H9 (cell line): ENCODE results near the gene MGMT. TPM values are rescaled to one million over a fixed set of nuclear protein-coding genes. Genes with fewer than 3 reads are reported as not detected.

Experiments used
- DNase-seq: peaks from one replicate; pipeline ENCODE4 v3.0.0-alpha.2; 2017
- H2AFZ ChIP-seq: one replicate; pipeline ENCODE4 v1.6.1; 2013; ENCODE audit warnings: mild to moderate bottlenecking, low read length, control low read depth, moderate library complexity
- H2AK5ac ChIP-seq: 2 replicates; pipeline ENCODE4 v1.6.1; 2013; ENCODE audit warnings: low read length, control low read depth, mixed read lengths; ENCODE audit not compliant: insufficient read length
- H2BK120ac ChIP-seq: one replicate; pipeline ENCODE4 v1.6.1; 2013; ENCODE audit warnings: low read depth, mild to moderate bottlenecking, low read length, control low read depth, inconsistent platforms; ENCODE audit not compliant: poor library complexity, severe bottlenecking
- H2BK12ac ChIP-seq: 2 replicates; pipeline ENCODE4 v1.6.1; 2013; ENCODE audit warnings: low read length, control low read depth, mixed read lengths, low read depth; ENCODE audit not compliant: insufficient read length
- H2BK15ac ChIP-seq: 2 replicates; pipeline ENCODE4 v1.6.1; 2013; ENCODE audit warnings: low read depth, low read length, control low read depth
- H2BK20ac ChIP-seq: one replicate; pipeline ENCODE4 v1.6.1; 2013; ENCODE audit warnings: low read depth, mild to moderate bottlenecking, low read length, control low read depth, inconsistent platforms; ENCODE audit not compliant: poor library complexity, severe bottlenecking
- H2BK5ac ChIP-seq: 2 replicates; pipeline ENCODE4 v1.6.1; 2013; ENCODE audit warnings: low read length, control low read depth, mixed read lengths; ENCODE audit not compliant: insufficient read length
- H3K14ac ChIP-seq: 2 replicates; pipeline ENCODE4 v1.6.1; 2013; ENCODE audit warnings: low read length, control low read depth; ENCODE audit not compliant: insufficient read depth
- H3K18ac ChIP-seq: 2 replicates; pipeline ENCODE4 v1.6.1; 2013; ENCODE audit warnings: low read depth, mild to moderate bottlenecking, mixed read lengths, low read length, control low read depth; ENCODE audit not compliant: insufficient read length
- H3K23ac ChIP-seq: 2 replicates; pipeline ENCODE4 v1.6.1; 2013; ENCODE audit warnings: low read length, control low read depth, mixed read lengths, low read depth; ENCODE audit not compliant: insufficient read length
- H3K23me2 ChIP-seq: 2 replicates; pipeline ENCODE4 v1.6.1; 2013; ENCODE audit warnings: low read depth, mild to moderate bottlenecking, mixed read lengths, low read length, control low read depth; ENCODE audit not compliant: insufficient read length, poor library complexity, severe bottlenecking
- H3K27ac ChIP-seq: 2 replicates; pipeline ENCODE4 v1.5.1; 2013; ENCODE audit warnings: low read length, control low read depth, mixed read lengths, low read depth; ENCODE audit not compliant: insufficient read length
- H3K27me3 ChIP-seq: 2 replicates; pipeline ENCODE4 v1.6.1; 2013; ENCODE audit warnings: low read length, control low read depth, inconsistent platforms; ENCODE audit not compliant: insufficient read depth
- H3K4ac ChIP-seq: 2 replicates; pipeline ENCODE4 v1.6.1; 2013; ENCODE audit warnings: low read depth, mild to moderate bottlenecking, control low read depth, inconsistent platforms, low read length, moderate library complexity
- H3K4me1 ChIP-seq: 2 replicates; pipeline ENCODE4 v1.6.1; 2013; ENCODE audit warnings: low read length, control low read depth, inconsistent platforms; ENCODE audit not compliant: insufficient read depth
- H3K4me2 ChIP-seq: 2 replicates; pipeline ENCODE4 v1.6.1; 2013; ENCODE audit warnings: low read length, control low read depth, mixed read lengths; ENCODE audit not compliant: insufficient read length, insufficient read depth
- H3K56ac ChIP-seq: 2 replicates; pipeline ENCODE4 v1.6.1; 2013; ENCODE audit warnings: low read depth, mild to moderate bottlenecking, mixed read lengths, low read length, control low read depth; ENCODE audit not compliant: insufficient read length
- H3K79me1 ChIP-seq: 2 replicates; pipeline ENCODE4 v1.6.1; 2013; ENCODE audit warnings: low read depth, mild to moderate bottlenecking, moderate library complexity, low read length, control low read depth, inconsistent platforms; ENCODE audit not compliant: insufficient read depth, poor library complexity, severe bottlenecking
- H3K79me2 ChIP-seq: 2 replicates; pipeline ENCODE4 v1.6.1; 2013; ENCODE audit warnings: low read length, control low read depth, inconsistent platforms; ENCODE audit not compliant: insufficient read depth
- H3K9ac ChIP-seq: 2 replicates; pipeline ENCODE4 v1.6.1; 2013; ENCODE audit warnings: low read length, control low read depth, mixed read lengths; ENCODE audit not compliant: insufficient read length; ENCODE audit errors: extremely low read depth
- H3K9me3 ChIP-seq: one replicate; pipeline ENCODE4 v1.6.1; 2013; ENCODE audit warnings: low read depth, low read length, inconsistent platforms; ENCODE audit not compliant: control insufficient read depth
- H3T11ph ChIP-seq: one replicate; pipeline ENCODE4 v1.6.1; 2013; ENCODE audit warnings: mild to moderate bottlenecking, low read length, control low read depth, inconsistent platforms
- H4K20me1 ChIP-seq: one replicate; pipeline ENCODE4 v1.6.1; 2013; ENCODE audit not compliant: control insufficient read depth, insufficient read length, insufficient read depth
- H4K5ac ChIP-seq: 2 replicates; pipeline ENCODE4 v1.6.1; 2013; ENCODE audit warnings: low read depth, mild to moderate bottlenecking, mixed read lengths, low read length, control low read depth; ENCODE audit not compliant: insufficient read length
- H4K8ac ChIP-seq: replicated peaks from 2 replicates; pipeline ENCODE4 v1.6.1; 2013; ENCODE audit warnings: low read length, control low read depth, mixed read lengths, low read depth; ENCODE audit not compliant: insufficient read length
- H4K91ac ChIP-seq: 2 replicates; pipeline ENCODE4 v1.6.1; 2013; ENCODE audit warnings: low read depth, mild to moderate bottlenecking, moderate library complexity, mixed read lengths, low read length, control low read depth; ENCODE audit not compliant: insufficient read length
- H3K27ac Mint-ChIP-seq, 3 experiments: 2 replicates in 2 of 3; 3 replicates in 1 of 3; pipeline ENCODE4 v1.8.0; 2020 to 2021; ENCODE audit warnings: mixed read lengths in 3 of 3, mild to moderate bottlenecking in 1 of 3, moderate library complexity in 1 of 3
- H3K27me3 Mint-ChIP-seq: 2 replicates; pipeline ENCODE4 v1.8.0; 2021; ENCODE audit warnings: low read depth, mild to moderate bottlenecking, moderate library complexity, mixed read lengths
- H3K36me3 Mint-ChIP-seq, 3 experiments: 2 replicates in 2 of 3; 3 replicates in 1 of 3; pipeline ENCODE4 v1.8.0; 2020 to 2021; ENCODE audit warnings: low read depth in 3 of 3, mixed read lengths in 3 of 3; ENCODE audit not compliant: insufficient read depth in 1 of 3
- H3K4me1 Mint-ChIP-seq, 2 experiments: 2 replicates each; pipeline ENCODE4 v1.8.0; 2020; ENCODE audit warnings: mixed read lengths in 2 of 2
- H3K4me3 Mint-ChIP-seq, 2 experiments: 2 replicates in 1 of 2; 3 replicates in 1 of 2; pipeline ENCODE4 v1.8.0; 2020 to 2021; ENCODE audit warnings: mild to moderate bottlenecking in 2 of 2, mixed read lengths in 2 of 2, moderate library complexity in 1 of 2
- H3K9me3 Mint-ChIP-seq, 2 experiments: 2 replicates in 1 of 2; 3 replicates in 1 of 2; pipeline ENCODE4 v1.8.0; 2020; ENCODE audit warnings: mild to moderate bottlenecking in 2 of 2, mixed read lengths in 2 of 2, moderate library complexity in 1 of 2
- WGBS: extraction: QIAGEN DNeasy Blood & Tissue Kit; methylation state at CpG from one replicate; pipeline ENCODE4 v1.1.7; 2013; ENCODE audit warnings: missing lambda C conversion rate, low lambda C conversion rate, mixed read lengths; ENCODE audit not compliant: insufficient read length; ENCODE audit errors: extremely low coverage; 5-methylcytosine and 5-hydroxymethylcytosine counted together
- total RNA-seq: library from RNA; stranded (reverse); gene quantifications from 2 replicates; pipeline ENCODE4 v1.2.1, GENCODE V29; 2021
- TF ChIP-seq, protein P1 (sequence below): fragments of 200-600 bp; sonication (generic); conservative IDR thresholded peaks from 3 replicates; pipeline ENCODE4 v1.8.0; 2021; ENCODE audit warnings: antibody characterized with exemption, mild to moderate bottlenecking

MGMT gene
- total RNA-seq, 1 experiment from 2014 or later: 18.4 TPM

DNA sequence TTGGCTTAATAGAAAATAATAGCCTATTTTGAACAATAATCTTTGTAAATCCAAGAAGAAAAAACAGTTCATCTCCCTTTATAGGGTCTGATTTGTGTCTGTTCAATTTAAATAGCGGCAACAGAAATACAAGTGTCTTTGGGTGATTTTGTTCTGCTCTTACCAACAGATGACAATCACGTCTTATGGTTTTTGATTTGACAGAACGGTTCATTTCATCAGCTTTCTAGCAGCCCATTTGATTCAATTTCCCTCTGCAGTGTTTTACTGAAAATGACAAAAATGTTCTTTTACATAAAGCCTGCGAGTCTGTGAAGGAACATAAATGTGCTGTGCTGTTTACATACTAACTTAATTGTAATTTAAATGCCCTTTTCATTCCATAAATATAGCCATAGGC is 180.5 kb downstream of the MGMT start:
- H3K27ac ChIP-seq: no peak overlapping the region
- no peak overlapping the region for H3K4me2 ChIP-seq
- no peak overlapping the region for H3K18ac ChIP-seq
- H3K9ac ChIP-seq: no peak overlapping the region
- H3K27me3 ChIP-seq: no peaks in the 10 kb centered on the region
- H4K91ac ChIP-seq: no peak overlapping the region
- H3K56ac ChIP-seq: no peak overlapping the region
- H3K23me2 ChIP-seq: no peaks in the 10 kb centered on the region
- H2BK120ac ChIP-seq: no peak overlapping the region
- no peak overlapping the region for H2AK5ac ChIP-seq
- Mint-ChIP-seq H3K36me3 (no peaks in the 10 kb centered on the region; a peak in 1 of 7 replicates), H3K9me3 (no peaks in the 10 kb centered on the region), H3K27me3 (no peaks in the 10 kb centered on the region), H3K27ac (no peak overlapping the region), H3K4me3 (no peak overlapping the region), H3K4me1 (peaks cover 15 to 21% of the 10 kb centered on the region in 2 experiments)
- H3K4ac ChIP-seq: no peak overlapping the region
- TF ChIP-seq, protein P1, sequence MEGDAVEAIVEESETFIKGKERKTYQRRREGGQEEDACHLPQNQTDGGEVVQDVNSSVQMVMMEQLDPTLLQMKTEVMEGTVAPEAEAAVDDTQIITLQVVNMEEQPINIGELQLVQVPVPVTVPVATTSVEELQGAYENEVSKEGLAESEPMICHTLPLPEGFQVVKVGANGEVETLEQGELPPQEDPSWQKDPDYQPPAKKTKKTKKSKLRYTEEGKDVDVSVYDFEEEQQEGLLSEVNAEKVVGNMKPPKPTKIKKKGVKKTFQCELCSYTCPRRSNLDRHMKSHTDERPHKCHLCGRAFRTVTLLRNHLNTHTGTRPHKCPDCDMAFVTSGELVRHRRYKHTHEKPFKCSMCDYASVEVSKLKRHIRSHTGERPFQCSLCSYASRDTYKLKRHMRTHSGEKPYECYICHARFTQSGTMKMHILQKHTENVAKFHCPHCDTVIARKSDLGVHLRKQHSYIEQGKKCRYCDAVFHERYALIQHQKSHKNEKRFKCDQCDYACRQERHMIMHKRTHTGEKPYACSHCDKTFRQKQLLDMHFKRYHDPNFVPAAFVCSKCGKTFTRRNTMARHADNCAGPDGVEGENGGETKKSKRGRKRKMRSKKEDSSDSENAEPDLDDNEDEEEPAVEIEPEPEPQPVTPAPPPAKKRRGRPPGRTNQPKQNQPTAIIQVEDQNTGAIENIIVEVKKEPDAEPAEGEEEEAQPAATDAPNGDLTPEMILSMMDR: no peak
- no peak overlapping the region for H2BK15ac ChIP-seq
- no peak overlapping the region for H3T11ph ChIP-seq
- H4K5ac ChIP-seq: no peak overlapping the region
- no peak overlapping the region for H4K8ac ChIP-seq
- no peaks in the 10 kb centered on the region for H3K9me3 ChIP-seq
- no CpG with 5 or more reads among the region's 4 CpGs for WGBS
- no peak overlapping the region for H2BK20ac ChIP-seq
- no peaks in the 10 kb centered on the region for H3K79me1 ChIP-seq
- H3K23ac ChIP-seq: no peak overlapping the region
- no peaks in the 10 kb centered on the region for H3K79me2 ChIP-seq
- H2BK12ac ChIP-seq: no peak overlapping the region
- no peak overlapping the region for H3K14ac ChIP-seq
- DNase-seq: no peak
- no peaks in the 10 kb centered on the region for H4K20me1 ChIP-seq
- no peak overlapping the region for H2AFZ ChIP-seq
- H2BK5ac ChIP-seq: no peak overlapping the region
- H3K4me1 ChIP-seq: no peaks in the 10 kb centered on the region
